ENCODE data around the gene CORO7.

Gene CORO7

GRCh38 chr16:4416200-4417032 lies at the start of gene CORO7:
Gene CORO7 (minus strand): TSS chr16:4416596. CDS start chr16:4416518, 78 bp downstream.
- Histone ChIP-seq H3K9me3 (ENCODE audit: severe bottlenecking) (no peaks in the 10 kb centered on the region), H3K27me3 (ENCODE audit: insufficient read depth, low read depth, severe bottlenecking) (no peaks in the 10 kb centered on the region), H3K4me3 (ENCODE audit: low read depth, low read length) (peak within 1 kb of the TSS; percentile 83), H3K36me3 (peaks cover 2% of the 10 kb centered on the region; the same call in 1 of the 2 replicates), H3K27ac (peak within 1 kb of the TSS; percentile 50)
- no peak for TF ChIP-seq CTCF (IDR thresholded peaks at IDR 0.05; ENCODE audit: low read depth, low read length)
- peak; percentile 97 for DNase-seq

- Histone ChIP-seq H3K27me3 (ENCODE audit: insufficient read depth, low read depth, severe bottlenecking) (no peaks in the 10 kb centered on the region), H3K9me3 (ENCODE audit: severe bottlenecking) (no peaks in the 10 kb centered on the region), H3K27ac (no peak overlapping the region), H3K4me3 (ENCODE audit: low read depth, low read length) (no peak overlapping the region), H3K36me3 (peaks cover 10% of the 10 kb centered on the region)
- DNase-seq: no peak
- TF ChIP-seq CTCF (IDR thresholded peaks at IDR 0.05; ENCODE audit: low read depth, low read length): no peak
Observed at GRCh38 chr16:4463522-4464163, 47.2 kb upstream of the CORO7 start.

GRCh38 chr16:4461250-4462085 lies 45.1 kb upstream of the CORO7 start:
- Histone ChIP-seq H3K36me3 (peaks cover 22% of the 10 kb centered on the region), H3K9me3 (ENCODE audit: severe bottlenecking) (no peaks in the 10 kb centered on the region), H3K27me3 (ENCODE audit: insufficient read depth, low read depth, severe bottlenecking) (no peaks in the 10 kb centered on the region), H3K27ac (peak overlapping the region; percentile 37; the same call in 1 of the 2 replicates), H3K4me3 (ENCODE audit: low read depth, low read length) (no peak overlapping the region)
- no peak for TF ChIP-seq CTCF (IDR thresholded peaks at IDR 0.05; ENCODE audit: low read depth, low read length)
- DNase-seq: peak; percentile 37

GRCh38 chr16:4460936-4461249 lies 44.5 kb upstream of the CORO7 start:
- H3K36me3 ChIP-seq: peaks cover 27% of the 10 kb centered on the region
- TF ChIP-seq CTCF (IDR thresholded peaks at IDR 0.05; ENCODE audit: low read depth, low read length): no peak
- H3K27ac ChIP-seq: peak overlapping the region; percentile 37; the same call in 1 of the 2 replicates
- H3K4me3 ChIP-seq (ENCODE audit: low read depth, low read length): no peak overlapping the region
- H3K9me3 ChIP-seq (ENCODE audit: severe bottlenecking): no peaks in the 10 kb centered on the region
- DNase-seq: peak; percentile 52
- no peaks in the 10 kb centered on the region for H3K27me3 ChIP-seq (ENCODE audit: insufficient read depth, low read depth, severe bottlenecking)

GRCh38 chr16:4455951-4456350 lies 39.6 kb upstream of the CORO7 start:
- DNase-seq: no peak
- H3K27ac ChIP-seq: no peak overlapping the region
- no peak overlapping the region for H3K4me3 ChIP-seq (ENCODE audit: low read depth, low read length)
- H3K9me3 ChIP-seq (ENCODE audit: severe bottlenecking): no peaks in the 10 kb centered on the region
- H3K27me3 ChIP-seq (ENCODE audit: insufficient read depth, low read depth, severe bottlenecking): no peaks in the 10 kb centered on the region
- peaks cover 67% of the 10 kb centered on the region for H3K36me3 ChIP-seq
- no peak for TF ChIP-seq CTCF (IDR thresholded peaks at IDR 0.05; ENCODE audit: low read depth, low read length)
